Loucy (cell line): ENCODE results near the gene PI4KA.

Experiments used
- H2AFZ ChIP-seq: fragments of 200-600 bp; sonication (generic); 2 replicates; pipeline ENCODE4 v1.6.0; 2016; ENCODE audit warnings: antibody characterized with exemption, mild to moderate bottlenecking, low read length, moderate library complexity
- H3F3A ChIP-seq: fragments of 200-600 bp; 2 replicates; pipeline ENCODE4 v1.6.0; 2016; ENCODE audit warnings: antibody characterized with exemption, low read depth, mild to moderate bottlenecking
- H3K27me3 ChIP-seq: fragments of 200-600 bp; sonication (generic); 2 replicates; pipeline ENCODE4 v1.6.1; 2014; ENCODE audit warnings: low read length, mild to moderate bottlenecking; ENCODE audit not compliant: insufficient read depth, poor library complexity, severe bottlenecking
- H3K36me3 ChIP-seq: fragments of 200-600 bp; sonication (generic); 2 replicates; pipeline ENCODE4 v1.6.1; 2016; ENCODE audit warnings: low read length; ENCODE audit not compliant: insufficient read depth
- H3K4me1 ChIP-seq: fragments of 200-600 bp; sonication (generic); 2 replicates; pipeline ENCODE4 v1.5.1; 2014; ENCODE audit warnings: low read length, mild to moderate bottlenecking; ENCODE audit not compliant: insufficient read depth, poor library complexity, severe bottlenecking
- H3K4me2 ChIP-seq: fragments of 200-600 bp; sonication (generic); 2 replicates; pipeline ENCODE4 v1.6.0; 2014; ENCODE audit warnings: antibody characterized with exemption, low read length, low read depth, mild to moderate bottlenecking; ENCODE audit not compliant: poor library complexity, severe bottlenecking
- H3K4me3 ChIP-seq: fragments of 200-600 bp; sonication (generic); 2 replicates; pipeline ENCODE4 v1.5.1; 2014; ENCODE audit warnings: low read length, mild to moderate bottlenecking, mixed read lengths; ENCODE audit not compliant: poor library complexity, severe bottlenecking
- H3K79me2 ChIP-seq: fragments of 200-600 bp; sonication (generic); 2 replicates; pipeline ENCODE4 v1.6.1; 2014; ENCODE audit warnings: low read length; ENCODE audit not compliant: insufficient read depth
- H3K9ac ChIP-seq: fragments of 200-600 bp; sonication (generic); 2 replicates; pipeline ENCODE4 v1.6.0; 2014; ENCODE audit warnings: mild to moderate bottlenecking, low read depth, low read length, moderate library complexity; ENCODE audit not compliant: poor library complexity, severe bottlenecking
- H3K9me2 ChIP-seq: fragments of 200-600 bp; sonication (generic); replicated peaks from 2 replicates; pipeline ENCODE4 v1.6.1; 2016; ENCODE audit warnings: low read depth, low read length, mixed read lengths
- H3K9me3 ChIP-seq: fragments of 200-600 bp; sonication (generic); 2 replicates; pipeline ENCODE4 v1.6.1; 2014; ENCODE audit warnings: mild to moderate bottlenecking, antibody characterized with exemption, low read length, low read depth; ENCODE audit not compliant: insufficient read depth
- H4K20me1 ChIP-seq: fragments of 200-600 bp; sonication (generic); 2 replicates; pipeline ENCODE4 v1.6.0; 2014; ENCODE audit warnings: antibody characterized with exemption, low read length, mild to moderate bottlenecking; ENCODE audit not compliant: insufficient read depth, poor library complexity, severe bottlenecking
- CTCF ChIP-seq: fragments of 200-600 bp; sonication (generic); conservative IDR thresholded peaks from 2 replicates; pipeline ENCODE4 v1.5.1; 2014; ENCODE audit warnings: mild to moderate bottlenecking, antibody characterized with exemption, low read length
- EZH2phosphoT487 ChIP-seq: fragments of 200-600 bp; IDR thresholded peaks from 2 replicates; pipeline ENCODE4 v1.6.1; 2018; ENCODE audit warnings: antibody characterized with exemption, mild to moderate bottlenecking, moderate library complexity, borderline replicate concordance

PI4KA gene

DNA sequence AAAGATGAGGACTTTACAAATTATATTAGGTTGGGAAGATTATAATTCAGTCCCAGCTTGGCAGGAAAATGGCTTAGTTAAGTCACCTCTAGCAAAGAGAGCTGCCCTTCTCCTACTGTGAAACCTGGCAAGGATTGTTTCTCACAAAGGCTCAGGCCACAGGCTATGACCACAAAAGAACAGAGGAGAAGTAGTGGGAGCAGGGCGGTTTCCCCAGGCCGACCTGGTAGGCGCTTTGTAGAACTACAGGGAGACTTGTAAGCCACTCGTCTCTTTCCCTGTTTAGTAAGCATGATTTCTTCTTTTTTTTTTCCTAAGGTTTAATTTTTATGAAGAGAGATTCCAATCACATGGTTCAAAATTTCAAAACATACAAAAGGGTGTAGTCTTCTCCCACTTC is 4.8 kb upstream of the PI4KA start:
- H3K9me3 ChIP-seq, result no peaks in the 10 kb centered on the region
- no peak overlapping the region for H2AFZ ChIP-seq
- H3K27me3 ChIP-seq, result no peaks in the 10 kb centered on the region
- no peak overlapping the region for H3K4me3 ChIP-seq
- no peaks in the 10 kb centered on the region for H4K20me1 ChIP-seq
- no peaks in the 10 kb centered on the region for H3K9me2 ChIP-seq
- no peaks in the 10 kb centered on the region for H3F3A ChIP-seq
- no peak for TF ChIP-seq CTCF
- no peak for TF ChIP-seq EZH2phosphoT487
- H3K4me2 ChIP-seq, result no peak overlapping the region
- peaks cover 22% of the 10 kb centered on the region for H3K4me1 ChIP-seq
- H3K36me3 ChIP-seq, result no peaks in the 10 kb centered on the region
- peaks cover 23% of the 10 kb centered on the region for H3K79me2 ChIP-seq
- H3K9ac ChIP-seq, result no peak overlapping the region

GRCh38 chr22:20862540-20862939 is 3.9 kb upstream of the PI4KA start:
- peaks cover 30% of the 10 kb centered on the region for H3K79me2 ChIP-seq
- TF ChIP-seq EZH2phosphoT487, result no peak
- TF ChIP-seq CTCF, result no peak
- H3K36me3 ChIP-seq, result no peaks in the 10 kb centered on the region

DNA sequence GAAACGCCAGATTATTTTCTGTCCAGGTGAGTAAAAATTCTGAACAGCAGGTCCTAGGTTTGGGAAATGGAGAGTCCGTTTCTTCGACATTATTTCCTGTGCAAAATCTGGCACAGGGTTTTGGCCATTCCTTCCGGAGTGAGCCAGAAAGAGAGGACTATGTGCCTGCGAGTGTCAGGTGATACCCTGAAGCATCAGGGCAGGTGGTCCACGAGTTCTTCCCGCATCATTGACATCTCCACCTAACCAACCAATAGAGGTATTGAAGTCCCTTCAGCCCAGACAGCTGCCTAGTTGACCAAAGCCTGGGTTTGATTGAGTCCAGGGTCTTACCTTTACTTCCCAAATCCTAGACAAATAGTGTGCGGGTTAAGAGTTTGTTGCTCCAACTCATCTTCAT is 1.0 kb upstream of the PI4KA start:
- peak overlapping the region; percentile 76 for H3K9ac ChIP-seq
- peak overlapping the region; percentile 80 for H3K4me3 ChIP-seq
- H3F3A ChIP-seq, result no peaks in the 10 kb centered on the region
- H3K4me2 ChIP-seq, result peak overlapping the region; percentile 92
- H3K27me3 ChIP-seq, result no peaks in the 10 kb centered on the region
- H4K20me1 ChIP-seq, result peaks cover 30% of the 10 kb centered on the region
- no peaks in the 10 kb centered on the region for H3K9me3 ChIP-seq
- peaks cover 26% of the 10 kb centered on the region for H3K4me1 ChIP-seq
- H3K79me2 ChIP-seq, result peaks cover 59% of the 10 kb centered on the region
- H3K36me3 ChIP-seq, result no peaks in the 10 kb centered on the region
- TF ChIP-seq EZH2phosphoT487, result no peak
- no peak for TF ChIP-seq CTCF
- H2AFZ ChIP-seq, result peak overlapping the region; percentile 92; the same call in 1 of the 2 replicates
- H3K9me2 ChIP-seq, result no peaks in the 10 kb centered on the region

More at GRCh38 chr22:20862540-20862939, 3.9 kb upstream of the PI4KA start:
- Histone ChIP-seq H3K9ac (no peak overlapping the region), H3K9me3 (no peaks in the 10 kb centered on the region), H3F3A (no peaks in the 10 kb centered on the region), H3K4me2 (peak overlapping the region; percentile 10), H3K9me2 (no peaks in the 10 kb centered on the region), H2AFZ (no peak overlapping the region), H3K27me3 (no peaks in the 10 kb centered on the region), H3K4me1 (peaks cover 21% of the 10 kb centered on the region), H4K20me1 (peaks cover 6% of the 10 kb centered on the region), H3K4me3 (no peak overlapping the region)
